Liver (tissue), 9 donors: ENCODE measurements around the gene CASTOR1. TPM values are rescaled to one million over a fixed set of nuclear protein-coding genes. Genes with fewer than 3 reads are reported as not detected.

Source experiments
- DNase-seq: peaks from one replicate; pipeline ENCODE4 v3.0.0-alpha.2; 2017; ENCODE audit warnings: low spot score
- H3K27ac ChIP-seq, 2 donors: one replicate each; pipeline ENCODE4 v1.7.0; 2013; ENCODE audit warnings: inconsistent platforms in 2 of 2, low read length in 2 of 2, control low read depth in 1 of 2, low read depth in 1 of 2, mild to moderate bottlenecking in 1 of 2
- H3K27me3 ChIP-seq, 4 donors: one replicate each; pipeline versions ENCODE4 v1.6.1 to v1.7.0; 2013; ENCODE audit warnings: low read length in 3 of 4, inconsistent platforms in 1 of 4, mild to moderate bottlenecking in 1 of 4, moderate library complexity in 1 of 4; ENCODE audit not compliant: control insufficient read depth in 4 of 4, insufficient read depth in 4 of 4
- H3K36me3 ChIP-seq, 4 donors: one replicate each; pipeline versions ENCODE4 v1.6.1 to v1.7.0; 2013; ENCODE audit warnings: low read length in 3 of 4, mild to moderate bottlenecking in 3 of 4, low read depth in 1 of 4, moderate library complexity in 1 of 4; ENCODE audit not compliant: control insufficient read depth in 4 of 4, insufficient read depth in 3 of 4
- H3K4me1 ChIP-seq, 4 donors: one replicate each; pipeline versions ENCODE4 v1.6.1 to v1.7.0; 2013; ENCODE audit warnings: low read length in 3 of 4, mild to moderate bottlenecking in 3 of 4, moderate library complexity in 1 of 4; ENCODE audit not compliant: control insufficient read depth in 4 of 4, insufficient read depth in 4 of 4
- H3K4me3 ChIP-seq, 3 donors: one replicate each; pipeline versions ENCODE4 v1.6.1 to v1.7.0; 2013; ENCODE audit warnings: low read length in 3 of 3, control low read depth in 1 of 3, low read depth in 1 of 3, mild to moderate bottlenecking in 1 of 3
- H3K9ac ChIP-seq, 2 donors: one replicate each; pipeline ENCODE4 v1.7.0; 2013; ENCODE audit warnings: low read length in 2 of 2, mild to moderate bottlenecking in 2 of 2, moderate library complexity in 2 of 2, control low read depth in 1 of 2, low read depth in 1 of 2
- H3K9me3 ChIP-seq, 4 donors: one replicate each; pipeline versions ENCODE4 v1.6.1 to v1.7.0; 2013; ENCODE audit warnings: low read length in 3 of 4; ENCODE audit not compliant: control insufficient read depth in 4 of 4
- ATF3 ChIP-seq: IDR thresholded peaks from 2 replicates; pipeline ENCODE4 v1.6.1; 2016; ENCODE audit warnings: antibody characterized with exemption
- EGR1 ChIP-seq, 2 donors: IDR thresholded peaks; 2 replicates each; pipeline ENCODE4 v1.6.1; 2016 to 2018; ENCODE audit warnings: antibody characterized with exemption in 2 of 2, low read depth in 2 of 2
- FOXA2 ChIP-seq: IDR thresholded peaks from 2 replicates; pipeline ENCODE4 v1.6.1; 2016; ENCODE audit warnings: antibody characterized with exemption
- GABPA ChIP-seq, 2 donors: IDR thresholded peaks in 1 of 2; conservative IDR thresholded peaks in 1 of 2; 2 replicates each; pipeline ENCODE4 v1.6.1; 2016; ENCODE audit warnings: antibody characterized with exemption in 2 of 2, mild to moderate bottlenecking in 1 of 2, moderate library complexity in 1 of 2
- HNF4A ChIP-seq, 2 donors: conservative IDR thresholded peaks; 2 replicates each; pipeline ENCODE4 v1.6.1; 2016; ENCODE audit warnings: antibody characterized with exemption in 2 of 2, mild to moderate bottlenecking in 2 of 2
- HNF4G ChIP-seq: IDR thresholded peaks from 2 replicates; pipeline ENCODE4 v1.6.1; 2016; ENCODE audit warnings: antibody characterized with exemption
- JUND ChIP-seq, 2 donors: IDR thresholded peaks; 2 replicates each; pipeline ENCODE4 v1.6.1; 2016; ENCODE audit warnings: antibody characterized with exemption in 2 of 2
- MAX ChIP-seq: IDR thresholded peaks from 2 replicates; pipeline ENCODE4 v1.6.1; 2016; ENCODE audit warnings: antibody characterized with exemption
- NR2F2 ChIP-seq: IDR thresholded peaks from 2 replicates; pipeline ENCODE4 v1.6.1; 2016; ENCODE audit warnings: antibody characterized with exemption
- RAD21 ChIP-seq, 2 donors: IDR thresholded peaks; 2 replicates each; pipeline ENCODE4 v1.6.1; 2016; ENCODE audit warnings: antibody characterized with exemption in 2 of 2, mild to moderate bottlenecking in 2 of 2
- REST ChIP-seq: IDR thresholded peaks from 2 replicates; pipeline ENCODE4 v1.6.1; 2016; ENCODE audit warnings: antibody characterized with exemption, mild to moderate bottlenecking
- RXRA ChIP-seq, 2 donors: IDR thresholded peaks; 2 replicates each; pipeline ENCODE4 v1.6.1; 2017 to 2018; ENCODE audit warnings: antibody characterized with exemption in 2 of 2, mild to moderate bottlenecking in 1 of 2
- SP1 ChIP-seq: IDR thresholded peaks from 2 replicates; pipeline ENCODE4 v1.6.1; 2018; ENCODE audit warnings: antibody characterized with exemption, mild to moderate bottlenecking
- YY1 ChIP-seq: IDR thresholded peaks from 2 replicates; pipeline ENCODE4 v1.6.1; 2016; ENCODE audit warnings: antibody characterized with exemption, mild to moderate bottlenecking
- ZBTB33 ChIP-seq: IDR thresholded peaks from 2 replicates; pipeline ENCODE4 v1.6.1; 2016; ENCODE audit warnings: antibody characterized with exemption
- WGBS: extraction: QIAGEN DNeasy Blood & Tissue Kit; methylation state at CpG from one replicate; pipeline ENCODE4 v1.1.7; 2013; 5-methylcytosine and 5-hydroxymethylcytosine counted together
- polyA plus RNA-seq, 2 donors: library from polyadenylated mRNA; stranded (reverse) in 1 of 2; unstranded in 1 of 2; fragments of 200-250 nt in 1 of 2; fragments of >200 nt in 1 of 2; fragmentation: Nextera tagmentation in 1 of 2; extraction: Ambion mirVana in 1 of 2; gene quantifications; one replicate each; pipeline versions ENCODE4 v1.2.1 to v1.2.3, GENCODE V29; 2013 to 2015
- total RNA-seq, 2 donors: library from RNA; depleted of rRNA; stranded (reverse); fragments of >200 nt; gene quantifications; one replicate each; pipeline ENCODE4 v1.2.3, GENCODE V29; 2014
- donor health status: healthy.
- donor health status: healthy.
- donor health status: healthy.
- donor health status: healthy.
- donor health status: healthy.

The CASTOR1 gene
- total and polyA plus RNA-seq, 4 donors: 1.8 to 5.4 (median 2.4) TPM

- no peak overlapping the region for H3K27ac ChIP-seq
Measured at GRCh38 chr22:30294830-30295229, 5.5 kb upstream of the CASTOR1 start.

GRCh38 chr22:30294066-30294465, 4.8 kb upstream of the CASTOR1 start:
- no peak overlapping the region for H3K27ac ChIP-seq
- TF ChIP-seq ATF3 (no peak), FOXA2 (no peak), HNF4A (conservative IDR thresholded peaks at IDR 0.05) (no peak), HNF4G (no peak), JUND (IDR thresholded peaks at IDR 0.05) (no peak), REST (no peak), GABPA (IDR thresholded peaks at IDR 0.05 in 1 of 2, conservative IDR thresholded peaks at IDR 0.05 in 1 of 2) (no peak), MAX (no peak), RXRA (IDR thresholded peaks at IDR 0.05) (no peak), SP1 (no peak), NR2F2 (no peak), RAD21 (IDR thresholded peaks at IDR 0.05) (no peak), EGR1 (IDR thresholded peaks at IDR 0.05; ENCODE audit: low read depth in 2 of 2) (no peak), ZBTB33 (no peak), YY1 (no peak)
- no peaks in the 10 kb centered on the region for H3K27me3 ChIP-seq
- peaks cover 11 to 56% (median 18%) of the 10 kb centered on the region in 4 donors for H3K36me3 ChIP-seq
- 96% methylated on average over 9 of the region's 9 CpGs for WGBS
- H3K4me1 ChIP-seq: peaks cover 4 to 22% (median 18%) of the 10 kb centered on the region in 4 donors
- H3K9me3 ChIP-seq: no peaks in the 10 kb centered on the region
- DNase-seq: no peak
- no peak overlapping the region for H3K9ac ChIP-seq
- H3K4me3 ChIP-seq: no peak overlapping the region

More at GRCh38 chr22:30294830-30295229, 5.5 kb upstream of the CASTOR1 start:
- Histone ChIP-seq H3K9ac (no peak overlapping the region), H3K4me3 (no peak overlapping the region), H3K4me1 (peaks cover 4 to 19% (median 16%) of the 10 kb centered on the region in 4 donors), H3K27me3 (no peaks in the 10 kb centered on the region), H3K36me3 (peaks cover 11 to 60% (median 20%) of the 10 kb centered on the region in 4 donors), H3K9me3 (no peaks in the 10 kb centered on the region)
- WGBS: 94% methylated on average over 11 of the region's 11 CpGs
- TF ChIP-seq ZBTB33 (no peak), FOXA2 (no peak), EGR1 (IDR thresholded peaks at IDR 0.05; ENCODE audit: low read depth in 2 of 2) (no peak), HNF4A (conservative IDR thresholded peaks at IDR 0.05) (no peak), JUND (IDR thresholded peaks at IDR 0.05) (no peak), HNF4G (no peak)
- DNase-seq: no peak
